NCI-H510A (cell line): ENCODE results near the gene MAP3K3.

Source experiments
- DNase-seq: peaks from one replicate; lab custom pipeline; 2025; lab: John Stamatoyannopoulos, UW

The MAP3K3 gene

DNA sequence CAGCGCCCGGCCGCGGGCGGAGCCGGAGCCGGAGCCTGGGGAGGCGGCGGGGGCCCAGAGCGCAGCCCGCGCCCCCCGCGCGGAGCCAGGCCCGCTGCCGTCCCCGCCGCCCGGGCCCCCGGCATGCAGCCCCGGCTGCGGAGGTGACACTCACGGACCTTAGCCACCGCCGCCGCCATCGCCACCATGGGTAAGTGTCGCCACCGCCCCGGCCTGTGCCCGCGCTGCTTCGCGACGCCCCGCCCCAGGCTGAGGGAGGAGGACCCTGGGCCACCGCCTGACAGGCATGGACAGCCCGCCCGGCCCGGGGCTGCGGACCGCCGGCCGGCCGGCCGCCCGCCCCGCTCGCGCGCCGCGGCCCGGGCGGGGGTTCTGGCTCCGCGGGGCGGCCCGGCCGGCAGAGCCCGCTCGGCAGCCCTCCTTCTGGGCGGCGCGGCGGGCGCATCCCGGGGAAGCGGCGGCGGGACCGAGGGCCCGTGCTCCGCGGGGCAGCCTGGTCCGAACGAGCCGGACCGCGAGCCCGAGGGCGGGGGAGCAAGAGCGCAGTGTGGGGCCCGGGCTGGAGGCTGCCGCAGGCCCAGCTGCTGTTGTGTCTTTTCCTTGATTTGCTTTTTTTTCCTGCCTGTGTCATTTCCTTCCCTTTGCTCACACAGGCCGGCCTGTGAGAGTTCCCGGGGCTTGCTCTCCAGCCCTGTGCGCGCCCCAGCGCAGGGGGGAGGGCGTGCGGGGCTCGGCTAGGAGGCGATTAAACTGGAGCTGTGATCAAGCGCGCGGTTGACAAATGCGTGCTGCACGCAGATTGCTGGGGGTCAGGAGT, 565 bp downstream of the MAP3K3 start:
- DNase-seq, result peak; percentile 41

DNA sequence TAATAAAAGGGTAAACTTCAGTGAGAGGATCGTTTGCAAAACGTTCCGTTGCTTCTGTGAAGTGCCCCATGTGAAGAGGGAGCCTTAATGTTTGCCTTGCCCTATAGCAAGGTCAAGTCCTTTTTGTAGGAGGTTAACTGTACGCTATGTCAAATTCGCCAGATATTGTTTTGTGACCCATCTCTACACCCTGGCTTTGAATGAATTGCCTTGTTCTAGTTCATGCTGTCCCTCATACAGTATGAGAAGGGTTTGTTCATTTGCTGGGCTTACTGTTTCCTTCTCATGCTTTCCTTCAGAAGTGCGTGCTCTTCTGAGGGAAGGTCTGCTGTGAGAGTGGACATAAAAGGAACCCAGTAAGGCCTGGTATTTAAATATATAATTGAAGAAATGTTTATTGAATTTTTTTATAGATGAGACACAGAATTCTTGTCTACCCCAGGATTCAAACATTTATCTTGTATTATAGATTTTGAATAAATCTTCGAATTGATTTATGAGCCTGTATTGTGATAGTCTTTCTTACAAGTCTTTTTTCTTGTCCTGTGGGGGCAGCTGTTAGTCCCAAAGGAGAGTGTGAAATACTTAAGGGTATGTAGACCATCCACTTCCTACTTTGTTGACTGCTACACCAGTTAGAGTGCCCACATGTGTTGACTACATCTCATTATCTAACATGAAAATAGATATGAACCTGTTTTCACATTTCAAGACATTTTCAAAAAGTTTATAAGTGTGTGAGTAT, 1.7 kb downstream of the MAP3K3 start:
- no peak for DNase-seq

DNA sequence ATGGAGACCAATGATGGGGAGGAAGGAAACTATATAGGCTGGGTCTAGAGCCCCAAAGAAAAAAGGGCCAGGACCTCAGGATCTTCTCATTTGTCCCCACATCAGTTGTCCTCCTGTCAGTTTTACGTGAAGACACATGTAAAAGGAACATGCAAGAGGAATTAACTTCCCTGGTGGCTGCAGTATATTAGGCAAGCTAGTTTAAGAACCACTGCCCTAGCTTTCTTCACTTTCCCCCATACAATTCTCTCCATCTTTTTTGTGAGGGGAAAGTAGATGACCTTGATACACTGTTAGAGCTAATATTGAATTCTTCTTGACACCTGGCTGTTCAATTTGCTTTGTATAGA, 2.3 kb downstream of the MAP3K3 start:
- DNase-seq, result no peak

DNA sequence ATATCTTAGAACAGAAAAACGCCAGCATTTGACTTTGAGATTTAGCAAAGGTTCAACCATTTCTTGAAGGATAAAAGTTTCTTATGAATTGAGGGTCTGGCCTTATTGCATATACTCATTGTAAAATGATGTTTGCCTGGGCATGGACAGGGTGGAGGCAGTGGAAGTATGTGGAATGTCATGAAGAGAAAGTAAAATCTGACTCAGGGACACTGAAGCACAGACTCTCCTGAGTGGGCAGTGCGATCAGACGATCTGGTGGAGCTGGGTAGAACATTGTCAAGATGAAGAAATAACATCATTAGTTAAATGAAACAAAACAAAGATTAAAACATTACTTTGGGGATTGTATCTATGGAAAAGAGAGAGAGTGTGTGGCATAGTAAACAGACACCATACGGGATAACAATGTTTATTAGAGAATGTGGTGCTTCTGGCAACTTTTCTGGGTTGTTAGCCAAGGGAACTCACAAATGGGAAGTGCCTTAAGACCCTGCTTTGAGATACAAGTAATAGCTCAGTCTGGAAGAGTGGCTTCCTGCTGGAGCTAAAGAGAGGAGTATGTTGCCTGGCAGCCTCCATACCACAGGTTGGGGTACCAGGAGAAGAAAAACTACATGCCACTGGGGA, 4.4 kb downstream of the MAP3K3 start:
- no peak for DNase-seq

DNA sequence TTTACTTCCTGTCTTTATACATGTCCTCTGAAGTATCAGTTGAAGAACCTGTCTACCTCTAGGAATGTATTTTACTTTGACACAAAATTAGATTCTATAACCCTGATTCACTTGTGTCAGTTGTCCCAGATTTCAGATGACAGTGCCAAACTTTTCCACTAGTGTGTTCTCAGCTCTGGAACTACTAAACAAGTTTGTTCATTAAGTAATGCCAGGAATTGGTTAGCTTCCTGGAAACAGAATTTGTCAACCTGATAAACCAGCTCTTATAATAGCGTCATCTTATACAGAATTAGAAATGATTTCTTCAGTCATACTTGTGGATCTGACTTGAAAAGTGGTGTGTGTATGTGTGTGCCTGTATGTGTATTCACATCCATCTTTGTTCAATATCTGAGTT, 7.4 kb downstream of the MAP3K3 start:
- no peak for DNase-seq

DNA sequence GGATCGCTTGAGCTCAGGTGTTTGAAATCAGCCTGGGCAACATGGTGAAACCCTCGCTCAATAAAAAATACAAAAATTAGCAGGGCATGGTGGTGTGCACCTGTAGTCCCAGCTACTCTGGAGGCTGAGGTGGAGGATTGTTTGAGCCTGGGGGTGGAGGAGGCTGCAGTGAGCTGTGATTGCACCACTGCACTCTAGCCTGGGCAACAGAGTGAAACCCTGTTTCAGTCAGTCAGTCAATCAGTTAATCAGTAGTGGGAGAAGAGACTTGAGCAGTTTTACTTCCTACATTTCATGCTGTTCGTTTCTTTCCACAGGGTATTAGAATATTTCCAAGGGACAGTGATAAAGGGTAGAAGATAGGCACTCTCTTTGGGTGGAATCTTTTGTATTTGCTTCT, 8.8 kb downstream of the MAP3K3 start:
- DNase-seq, result no peak

DNA sequence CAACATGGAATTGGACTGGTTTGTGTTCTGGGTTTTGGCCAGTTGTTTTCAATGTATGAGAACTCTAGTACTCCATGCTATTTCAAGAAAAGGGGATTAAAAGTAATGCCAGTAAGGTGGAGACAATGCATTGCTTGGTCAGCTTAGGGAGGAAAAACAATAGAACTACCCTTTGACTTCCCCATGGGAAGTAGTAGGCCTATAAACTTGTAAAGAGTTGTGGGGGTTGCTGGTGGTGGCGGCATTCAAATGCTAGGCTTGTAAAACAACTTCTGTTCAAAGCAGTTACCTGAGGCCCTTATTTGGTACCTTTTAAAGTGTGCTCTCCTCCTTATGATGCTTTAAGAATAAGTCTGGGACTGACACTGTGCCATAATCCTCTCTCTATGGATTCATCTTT, 9.4 kb downstream of the MAP3K3 start:
- DNase-seq, result no peak

DNA sequence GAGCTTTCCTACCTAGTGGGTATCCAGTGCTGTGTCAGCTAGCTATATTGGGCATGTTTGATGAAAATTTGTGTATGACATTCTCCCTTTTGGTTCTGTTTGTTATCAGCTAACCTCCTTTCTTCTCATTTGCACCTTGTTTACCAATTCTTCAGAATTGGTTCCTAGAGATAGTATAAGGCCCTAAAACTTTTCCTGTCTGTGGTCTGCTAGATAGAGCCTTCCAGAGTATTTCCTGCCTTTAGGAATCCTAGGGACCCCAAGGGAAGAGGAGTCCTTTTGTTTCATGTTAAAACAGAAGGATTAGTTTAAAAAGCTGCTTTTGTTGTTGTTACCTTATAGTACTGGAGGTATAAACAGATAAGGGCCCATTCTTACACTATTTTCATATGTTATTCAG, 11.5 kb downstream of the MAP3K3 start:
- no peak for DNase-seq

DNA sequence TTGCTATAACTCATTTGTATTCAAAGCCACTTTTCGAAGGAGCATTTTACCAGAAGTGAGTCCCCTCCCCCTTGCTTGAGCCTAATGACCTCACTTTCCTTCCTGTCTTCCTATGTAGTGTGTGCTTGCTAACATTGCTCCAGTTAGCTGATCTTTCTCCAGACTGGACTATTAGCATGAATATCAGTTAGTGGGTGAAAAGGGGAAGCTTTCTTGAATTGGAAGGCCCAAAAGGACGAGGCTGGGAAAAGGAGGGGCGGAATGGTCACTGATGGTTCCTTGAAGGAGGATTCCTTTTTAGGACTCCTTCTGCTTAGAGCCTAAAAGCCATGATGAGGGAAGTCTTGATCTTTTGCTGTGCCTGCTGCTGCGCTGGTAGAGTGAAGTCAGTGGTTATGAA, 11.9 kb downstream of the MAP3K3 start:
- no peak for DNase-seq

DNA sequence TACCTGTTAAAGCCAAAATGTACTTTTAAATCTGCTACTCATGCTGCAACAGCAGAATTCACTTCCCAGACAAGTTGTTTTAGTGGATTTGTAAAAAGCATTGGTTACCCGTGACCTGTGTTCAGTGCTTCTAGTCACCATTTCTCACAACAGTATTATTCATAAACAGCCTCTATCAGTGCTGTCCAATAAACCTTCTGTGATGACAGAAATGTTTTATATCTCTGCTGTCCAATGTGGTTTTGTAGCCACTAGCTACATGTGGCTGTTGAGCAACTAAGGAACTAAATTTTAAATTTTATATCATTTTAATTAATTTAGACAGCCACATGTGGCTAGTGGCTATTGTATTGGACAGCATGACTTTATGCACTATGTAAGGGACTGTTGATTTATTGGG, 12.6 kb downstream of the MAP3K3 start:
- DNase-seq, result no peak

DNA sequence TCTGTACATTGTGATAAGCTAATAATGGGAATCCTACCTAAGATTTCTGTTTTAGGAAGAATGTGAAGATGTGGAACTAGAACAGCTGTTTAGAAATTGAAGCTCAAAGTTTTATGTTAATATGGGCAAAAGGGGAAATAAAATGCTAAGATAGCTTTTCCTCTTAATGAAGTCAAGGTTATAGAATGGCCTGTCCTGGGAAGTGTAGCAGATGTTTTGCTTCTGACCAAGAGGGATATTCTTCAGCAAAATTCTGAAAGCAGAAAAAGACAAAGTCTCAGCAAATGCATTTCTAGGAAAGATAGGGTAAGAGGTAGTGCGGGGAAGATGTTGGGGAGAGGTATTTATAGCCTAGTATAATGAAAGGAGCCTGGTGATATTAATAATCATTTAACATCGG, 13.1 kb downstream of the MAP3K3 start:
- DNase-seq, result no peak

DNA sequence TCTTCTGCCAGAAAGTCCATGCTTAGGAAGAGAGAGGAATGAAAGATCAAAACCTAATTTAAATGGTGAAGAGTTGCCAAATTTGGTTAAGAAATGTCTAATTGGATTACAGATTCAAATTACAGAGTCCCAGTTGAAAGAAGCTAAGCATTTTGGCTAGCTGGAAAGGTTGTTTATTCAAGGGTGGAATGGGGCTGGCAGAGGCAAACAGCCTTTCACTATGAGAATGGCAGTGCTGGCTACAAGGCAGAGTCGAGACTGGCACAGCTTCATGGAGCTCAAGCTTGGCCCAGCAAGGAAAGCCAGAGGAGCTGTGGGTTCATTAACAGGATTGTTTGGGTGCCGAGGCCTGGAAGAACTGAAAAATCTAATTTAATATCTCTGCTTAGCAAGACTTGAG, 13.6 kb downstream of the MAP3K3 start:
- no peak for DNase-seq

DNA sequence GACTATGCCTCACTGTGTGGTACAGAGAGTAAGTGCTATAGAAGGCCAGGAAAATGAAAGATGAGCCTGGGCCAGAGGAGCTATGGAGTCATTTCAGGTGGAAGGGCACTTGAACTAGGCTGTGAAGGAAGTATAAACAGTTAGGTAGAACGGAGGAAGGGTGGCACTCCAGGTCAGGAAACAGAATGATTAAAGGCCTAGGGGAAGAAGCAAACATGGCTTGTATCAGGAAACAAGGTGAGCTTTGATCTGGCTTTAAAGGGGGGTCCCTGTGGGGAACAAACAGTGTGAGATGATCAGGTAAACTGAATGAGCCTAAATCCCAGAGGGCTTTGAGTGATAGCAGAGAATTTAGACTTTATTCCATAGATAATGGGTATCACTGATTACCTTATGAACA, 16.9 kb downstream of the MAP3K3 start:
- no peak for DNase-seq

DNA sequence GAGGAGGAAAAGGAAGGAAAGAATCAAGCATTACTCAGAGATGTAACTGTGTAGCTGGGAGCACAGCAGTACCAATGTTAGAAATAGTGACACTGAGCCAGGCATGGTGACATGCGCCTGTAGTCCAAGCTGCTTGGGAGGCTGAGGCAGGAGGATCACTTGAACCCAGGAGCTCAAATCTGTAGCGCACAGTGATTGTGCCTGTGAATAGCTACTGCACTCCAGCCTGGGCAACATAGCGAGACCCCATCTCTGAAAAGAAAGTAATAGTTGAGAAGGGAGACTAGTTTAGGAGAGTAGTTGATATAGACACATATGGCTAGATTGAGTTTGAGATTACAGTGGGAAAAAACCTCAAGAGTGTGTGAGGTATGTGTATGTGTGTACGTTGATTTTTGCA, 17.8 kb downstream of the MAP3K3 start:
- DNase-seq, result no peak

DNA sequence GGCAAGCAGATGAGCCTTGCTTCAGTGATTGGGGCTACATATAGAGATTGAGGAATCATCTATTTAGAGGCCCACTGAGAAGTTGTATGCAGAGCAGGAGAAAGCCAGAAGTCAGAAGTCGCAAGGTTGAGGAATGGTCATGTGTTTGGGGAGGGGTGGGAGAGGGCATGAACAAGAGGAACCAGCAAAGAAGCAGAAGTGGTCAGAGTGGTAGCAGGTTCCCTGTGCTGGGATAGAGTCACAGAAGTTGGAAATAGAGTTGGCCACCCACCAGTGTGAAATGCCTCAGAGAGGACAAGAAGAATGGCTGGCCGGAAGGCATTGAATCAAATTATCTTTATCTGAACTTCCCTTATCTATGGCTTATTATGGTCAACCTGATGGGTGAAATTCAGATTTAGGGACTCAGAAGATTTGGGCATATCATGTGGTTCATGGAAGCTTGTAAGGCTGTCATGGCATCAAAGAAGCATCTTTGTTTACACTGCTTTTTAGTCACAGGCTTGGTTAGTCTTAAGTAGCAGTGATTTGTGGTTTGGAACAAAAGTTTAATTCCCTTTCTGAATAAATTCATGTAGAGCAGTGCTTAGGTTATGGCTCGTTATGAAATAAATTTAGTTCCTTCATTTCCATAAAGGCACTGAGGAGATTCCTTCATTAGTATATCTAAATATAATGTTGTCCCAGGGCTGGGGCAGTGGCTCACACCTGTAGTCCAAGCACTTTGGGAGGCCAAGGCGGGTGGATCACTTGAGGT, 19.7 kb downstream of the MAP3K3 start:
- DNase-seq, result no peak

DNA sequence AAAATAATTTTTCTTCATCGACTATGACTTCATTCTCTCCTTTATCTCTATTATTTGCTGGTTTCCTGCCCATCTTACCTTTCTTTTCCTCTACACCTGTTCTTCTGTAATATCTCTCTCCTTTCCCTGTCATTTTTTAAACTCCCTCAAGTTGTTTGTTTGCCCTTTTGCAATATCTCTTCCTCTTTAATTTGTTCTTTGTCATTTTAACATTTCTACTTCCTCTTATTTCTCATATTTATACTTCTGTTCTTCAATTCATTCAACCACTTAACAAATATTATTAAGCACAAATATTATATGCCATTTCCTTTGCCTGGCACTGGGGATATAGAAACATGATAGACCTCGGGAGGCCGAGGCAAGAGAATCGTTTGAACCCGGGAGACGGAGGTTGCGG, 22.6 kb downstream of the MAP3K3 start:
- no peak for DNase-seq

DNA sequence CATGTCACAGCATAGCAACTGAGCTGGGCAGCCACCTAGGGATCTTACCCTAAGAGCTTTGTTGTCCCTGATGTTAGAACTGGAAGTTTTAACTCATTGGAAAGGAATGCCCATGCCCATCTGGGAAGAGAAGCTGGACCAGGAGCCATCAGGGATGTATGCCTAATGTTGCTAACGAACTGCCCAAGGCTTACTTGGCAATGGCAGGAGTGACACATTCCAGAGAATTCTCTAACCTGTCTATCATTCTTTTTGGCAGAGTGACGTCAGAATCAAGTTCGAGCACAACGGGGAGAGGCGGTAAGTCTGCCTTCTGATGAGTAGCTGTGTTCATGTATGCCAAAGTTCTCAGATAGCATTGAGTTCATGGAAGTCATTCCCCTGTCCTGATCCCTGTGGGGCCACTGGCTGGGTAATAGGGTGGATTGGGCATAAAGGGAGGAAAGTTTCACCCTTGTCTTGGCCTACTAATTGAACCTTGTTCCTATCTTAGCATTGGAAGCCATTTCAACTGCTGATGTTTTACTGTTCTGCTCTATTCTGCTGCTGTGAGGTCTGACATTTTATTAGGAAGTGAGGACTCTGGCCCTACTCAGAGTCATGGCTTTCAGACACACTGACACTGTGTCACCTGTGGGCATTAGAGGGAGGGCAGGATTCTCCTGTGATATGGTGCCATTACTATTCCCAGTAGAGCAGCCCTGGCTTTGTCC, 23.7 kb downstream of the MAP3K3 start:
- no peak for DNase-seq

DNA sequence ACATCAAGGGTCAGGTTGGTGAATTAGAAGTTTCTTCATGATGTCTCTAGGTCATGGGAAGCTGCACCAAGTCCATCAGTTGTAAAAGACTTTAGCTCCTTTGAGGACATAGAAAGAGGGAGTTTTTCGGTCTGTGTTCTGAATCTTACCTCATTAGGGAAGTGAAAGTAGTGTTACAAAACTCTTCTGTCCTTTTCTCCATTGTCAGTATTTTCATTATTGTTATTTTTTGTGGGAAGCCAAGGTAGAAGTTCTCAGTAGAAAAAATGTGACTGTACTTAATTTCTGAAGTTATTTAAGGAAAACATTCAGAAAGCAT, 24.2 kb downstream of the MAP3K3 start:
- DNase-seq, result no peak

DNA sequence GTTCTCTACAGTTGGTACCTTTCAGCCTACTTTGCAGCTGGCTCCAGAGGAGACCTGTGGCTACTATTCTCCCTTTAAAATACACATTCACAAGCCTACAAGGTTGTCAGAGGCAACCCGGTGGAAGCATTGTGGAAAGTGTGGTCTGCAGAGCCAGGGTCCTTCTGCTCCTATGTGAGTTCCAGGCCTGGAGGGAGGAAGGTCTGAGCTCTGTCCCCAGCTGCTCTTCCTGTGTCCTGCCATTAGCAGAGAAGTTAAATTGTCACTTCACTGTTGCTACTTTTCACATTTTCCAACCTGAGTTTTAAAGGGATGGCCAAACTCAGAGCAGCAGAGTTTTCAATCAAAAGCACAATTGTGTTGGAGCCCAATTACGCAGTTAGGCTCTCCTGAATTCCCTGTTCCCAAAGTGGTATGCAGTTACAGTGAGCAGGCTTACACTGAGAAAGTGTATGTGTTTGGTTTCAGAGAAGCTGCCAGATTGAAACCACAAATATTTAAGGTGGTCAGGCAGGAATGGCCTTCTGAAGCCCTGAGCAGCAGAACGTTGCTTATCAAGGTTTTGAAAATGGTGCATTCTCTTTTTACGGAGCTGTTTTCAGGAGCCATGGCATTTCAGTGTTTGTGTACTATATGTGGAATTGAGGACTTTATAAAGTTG, 25.0 kb downstream of the MAP3K3 start:
- DNase-seq, result no peak

DNA sequence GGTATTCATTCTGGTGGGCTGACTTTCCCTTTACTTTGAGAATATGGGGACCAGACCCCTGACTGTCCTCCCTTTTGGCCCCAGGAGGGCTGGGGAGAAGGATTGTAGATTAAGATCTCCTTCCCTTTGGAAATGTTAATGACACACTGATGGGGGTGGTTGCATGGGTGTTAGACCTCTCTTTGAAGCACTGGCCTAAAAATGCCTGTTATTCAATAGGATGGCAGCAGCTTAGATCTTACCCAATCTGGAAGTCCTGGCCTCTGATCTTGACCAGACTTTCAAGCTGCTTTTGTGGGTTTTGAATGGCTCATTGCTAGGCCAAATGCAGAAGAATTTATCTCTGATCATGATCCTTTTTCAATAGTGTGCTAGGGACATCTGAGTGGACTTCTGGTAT, 25.7 kb downstream of the MAP3K3 start:
- no peak for DNase-seq

DNA sequence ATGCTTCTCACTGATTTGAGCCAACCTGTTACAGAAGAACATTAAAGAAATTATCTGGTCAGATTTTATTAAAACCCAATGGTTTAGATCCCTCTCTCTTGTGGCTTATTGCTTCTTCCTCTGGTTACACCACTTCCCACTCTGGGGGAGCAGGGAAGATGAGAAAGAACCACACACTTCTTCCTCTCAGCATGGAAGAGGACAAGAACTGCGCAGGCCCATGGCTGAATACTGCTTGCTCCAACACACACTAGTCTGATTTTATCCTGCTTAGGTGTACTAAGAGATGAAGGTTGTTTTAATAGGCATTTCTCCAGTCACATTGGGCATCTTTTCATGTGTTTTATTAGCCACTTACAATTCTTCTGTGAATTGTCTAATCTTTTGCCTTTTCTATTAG, 27.6 kb downstream of the MAP3K3 start:
- DNase-seq, result no peak

DNA sequence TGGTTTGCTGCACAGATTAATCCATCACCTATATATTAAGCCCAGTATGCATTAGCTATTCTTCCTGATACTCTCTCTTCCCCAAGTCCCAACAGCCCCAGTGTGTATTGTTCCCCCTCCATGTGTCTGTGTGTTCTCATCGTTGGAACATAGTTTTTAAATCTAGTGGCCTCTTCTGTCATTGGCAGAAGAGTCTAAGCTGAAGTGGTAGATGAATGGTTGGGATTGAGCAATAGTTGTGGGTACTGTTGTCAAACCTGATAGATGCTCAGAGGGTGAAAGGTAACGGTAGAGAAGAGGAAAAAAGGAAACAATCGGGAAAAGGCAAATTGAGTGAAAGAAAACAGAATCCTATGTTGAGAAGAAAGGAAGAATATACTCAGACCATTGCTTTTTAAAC, 29.9 kb downstream of the MAP3K3 start:
- DNase-seq, result no peak
